ENCODE data around the gene C1orf232. TPM values are rescaled to one million over a fixed set of nuclear protein-coding genes. Genes with fewer than 3 reads are reported as not detected.

The C1orf232 gene
- total RNA-seq, 2 experiments from 2014 or later = not detected

DNA sequence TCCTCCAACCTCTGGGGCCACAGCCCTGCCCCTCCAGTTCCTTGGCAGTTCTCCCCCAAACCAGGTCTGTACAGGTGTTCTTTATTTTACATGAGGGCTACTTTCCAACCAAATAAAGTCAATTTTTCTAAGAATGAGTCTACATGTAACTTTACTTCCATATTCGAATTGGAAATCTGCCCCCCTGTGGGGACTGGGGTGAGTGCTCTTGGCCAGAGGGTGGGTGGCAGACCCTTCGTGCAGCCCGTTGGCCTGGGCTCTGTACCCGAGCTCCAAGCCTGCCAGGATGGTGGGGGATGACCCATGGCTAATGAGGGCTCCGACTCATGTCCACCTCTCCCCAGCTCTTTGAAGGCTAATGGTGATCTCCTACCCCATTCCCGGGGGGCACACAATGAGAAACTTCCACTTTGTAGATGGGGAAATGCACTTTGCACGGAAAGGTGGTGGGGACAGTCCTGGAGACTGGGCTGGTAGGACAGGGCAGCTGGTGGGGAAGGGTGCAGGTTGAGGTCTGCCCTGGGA is 21.1 kb upstream of the C1orf232 start:
- CTCF ChIA-PET = interaction anchor here (3.5 kb wide), 1 partner anchor 44 kb away, joined by 12 read pairs; the partner anchor contains the start of gene CEP85
- no peak for TF ChIP-seq CTCF (IDR thresholded peaks at IDR 0.05)
- intact Hi-C loops (cut with DNase I, micrococcal nuclease) = no loop called here
- peaks cover 11% of the 10 kb centered on the region for H3K4me1 ChIP-seq (ENCODE audit: insufficient read depth, low read length)
- peaks cover 17% of the 10 kb centered on the region for H3K4me1 Mint-ChIP-seq (ENCODE audit: low read depth)
- no peaks in the 10 kb centered on the region for H3K27me3 Mint-ChIP-seq
- H3K36me3 Mint-ChIP-seq (ENCODE audit: low read depth) = no peaks in the 10 kb centered on the region
- H3K4me3 Mint-ChIP-seq = no peak overlapping the region
- H3K27ac ChIP-seq (ENCODE audit: low read depth in 1 of 2, low read length in 2 of 2) = no peak overlapping the region
- no peak overlapping the region for H3K27ac Mint-ChIP-seq
- DNase-seq = no peak
- H3K36me3 ChIP-seq (ENCODE audit: insufficient read depth, low read length) = no peaks in the 10 kb centered on the region
- no peak overlapping the region for H3K4me3 ChIP-seq (ENCODE audit: low read length)
- H3K9me3 ChIP-seq (ENCODE audit: control insufficient read depth in 1 of 2, insufficient read depth in 1 of 2, low read length in 2 of 2) = no peaks in the 10 kb centered on the region
- POLR2A ChIA-PET = interaction anchor here (1.2 kb wide), 1 partner anchor 44 kb away, joined by 3 read pairs; no protein-coding TSS in a partner anchor
- H3K27me3 ChIP-seq (ENCODE audit: control insufficient read depth in 1 of 2, insufficient read depth in 2 of 2, low read length in 2 of 2) = no peaks in the 10 kb centered on the region
- no peak for ATAC-seq (ENCODE audit: poor library complexity)
- H3K9me3 Mint-ChIP-seq = no peaks in the 10 kb centered on the region

DNA sequence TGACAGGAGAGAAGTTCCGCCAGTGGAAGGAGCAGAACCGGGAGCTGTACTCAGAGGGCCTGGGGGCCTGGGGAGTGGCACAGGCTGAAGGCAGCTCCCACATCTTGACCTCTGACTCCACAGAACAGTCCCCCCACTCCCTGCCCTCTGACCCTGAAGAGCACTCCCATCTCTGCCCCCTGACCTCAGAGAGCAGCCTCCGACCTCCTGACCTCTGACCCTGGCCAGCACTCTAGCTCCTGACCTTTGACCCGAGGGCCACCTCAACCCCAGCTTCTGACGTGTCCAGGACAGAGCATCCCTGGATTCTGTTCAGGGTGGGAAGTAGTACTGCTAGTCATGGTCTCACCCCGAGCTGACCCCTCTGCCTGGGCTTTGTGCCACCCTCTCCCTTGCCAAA is 20.6 kb upstream of the C1orf232 start:
- no peaks in the 10 kb centered on the region for H3K27me3 ChIP-seq (ENCODE audit: control insufficient read depth in 1 of 2, insufficient read depth in 2 of 2, low read length in 2 of 2)
- TF ChIP-seq CTCF (IDR thresholded peaks at IDR 0.05) = no peak
- ChIA-PET POLR2A (interaction anchor here (1.2 kb wide), 1 partner anchor 44 kb away, joined by 3 read pairs; no protein-coding TSS in a partner anchor), CTCF (interaction anchor here (3.5 kb wide), 1 partner anchor 45 kb away, joined by 12 read pairs; the partner anchor contains the start of gene CEP85)
- Mint-ChIP-seq H3K27ac (no peak overlapping the region), H3K4me1 (ENCODE audit: low read depth) (peaks cover 17% of the 10 kb centered on the region), H3K27me3 (no peaks in the 10 kb centered on the region), H3K4me3 (no peak overlapping the region), H3K36me3 (ENCODE audit: low read depth) (no peaks in the 10 kb centered on the region), H3K9me3 (no peaks in the 10 kb centered on the region)
- no peak overlapping the region for H3K4me3 ChIP-seq (ENCODE audit: low read length)
- no peaks in the 10 kb centered on the region for H3K36me3 ChIP-seq (ENCODE audit: insufficient read depth, low read length)
- peaks cover 11% of the 10 kb centered on the region for H3K4me1 ChIP-seq (ENCODE audit: insufficient read depth, low read length)
- no peaks in the 10 kb centered on the region for H3K9me3 ChIP-seq (ENCODE audit: control insufficient read depth in 1 of 2, insufficient read depth in 1 of 2, low read length in 2 of 2)
- intact Hi-C loops (cut with DNase I, micrococcal nuclease) = no loop called here
- ATAC-seq (ENCODE audit: poor library complexity) (no peak), DNase-seq (no peak)
- no peak overlapping the region for H3K27ac ChIP-seq (ENCODE audit: low read depth in 1 of 2, low read length in 2 of 2)

DNA sequence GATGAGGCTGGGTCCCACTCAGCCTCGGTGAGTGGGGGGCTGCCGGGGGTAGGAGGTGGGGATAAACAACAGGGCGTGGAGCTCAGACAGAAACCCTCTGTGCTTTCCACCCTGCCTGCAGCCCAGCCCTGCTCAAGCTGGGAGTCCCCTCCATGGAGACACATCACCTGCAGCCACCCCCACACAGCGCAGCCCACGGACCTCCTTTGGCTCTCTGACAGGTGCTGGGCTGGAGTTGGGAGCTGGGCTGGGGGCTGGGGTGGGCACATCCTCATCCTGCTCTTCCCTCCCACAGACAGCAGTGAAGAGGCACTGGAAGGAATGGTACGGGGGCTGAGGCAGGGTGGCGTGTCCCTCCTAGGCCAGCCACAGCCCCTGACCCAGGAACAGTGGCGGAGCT is 19.7 kb upstream of the C1orf232 start:
- intact Hi-C loops (cut with DNase I, micrococcal nuclease) = no loop called here
- TF ChIP-seq CTCF (IDR thresholded peaks at IDR 0.05) = no peak
- H3K27me3 Mint-ChIP-seq = no peaks in the 10 kb centered on the region
- POLR2A ChIA-PET = interaction anchor here (1.2 kb wide), 1 partner anchor 45 kb away, joined by 3 read pairs; no protein-coding TSS in a partner anchor
- H3K4me1 Mint-ChIP-seq (ENCODE audit: low read depth) = peaks cover 17% of the 10 kb centered on the region
- CTCF ChIA-PET = no interaction called here
- Histone ChIP-seq H3K9me3 (ENCODE audit: control insufficient read depth in 1 of 2, insufficient read depth in 1 of 2, low read length in 2 of 2) (no peaks in the 10 kb centered on the region), H3K4me1 (ENCODE audit: insufficient read depth, low read length) (peaks cover 11% of the 10 kb centered on the region), H3K27ac (ENCODE audit: low read depth in 1 of 2, low read length in 2 of 2) (no peak overlapping the region), H3K36me3 (ENCODE audit: insufficient read depth, low read length) (no peaks in the 10 kb centered on the region), H3K4me3 (ENCODE audit: low read length) (no peak overlapping the region), H3K27me3 (ENCODE audit: control insufficient read depth in 1 of 2, insufficient read depth in 2 of 2, low read length in 2 of 2) (no peaks in the 10 kb centered on the region)
- H3K27ac Mint-ChIP-seq = no peak overlapping the region
- no peak for ATAC-seq (ENCODE audit: poor library complexity)
- no peak overlapping the region for H3K4me3 Mint-ChIP-seq
- H3K9me3 Mint-ChIP-seq = no peaks in the 10 kb centered on the region
- no peak for DNase-seq
- no peaks in the 10 kb centered on the region for H3K36me3 Mint-ChIP-seq (ENCODE audit: low read depth)
